ENCODE results near the gene SLC27A6.
"Not testable (repeated sequence)": the region's sequence is repeated elsewhere in the genome, so short reads cannot be mapped to it uniquely, and the experiment has no call there.

SLC27A6 gene

DNA sequence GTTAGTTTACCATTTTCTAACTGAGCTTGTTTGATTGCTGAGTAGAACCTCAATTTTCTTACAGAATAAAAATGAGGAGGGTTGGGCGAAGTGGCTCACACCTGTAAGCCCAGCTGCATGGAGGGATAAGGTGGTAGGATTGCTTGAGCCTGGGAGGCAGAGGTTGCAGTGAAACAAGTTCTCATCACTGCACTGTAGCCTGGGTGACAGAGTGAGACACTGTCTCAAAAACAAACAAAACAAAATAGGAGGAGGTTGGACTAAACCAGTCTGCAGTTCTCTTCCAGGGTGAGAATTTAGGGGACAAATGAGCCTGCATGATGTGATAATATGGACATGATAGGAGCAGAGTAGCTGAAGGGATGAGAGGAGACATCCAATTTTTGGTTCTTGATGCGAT lies 57.3 kb downstream of the SLC27A6 start:
- H3K27ac ChIP-seq = no peak overlapping the region
- TF ChIP-seq CTCF (IDR thresholded peaks at IDR 0.05) (no peak), ZFX (IDR thresholded peaks at IDR 0.05; ENCODE audit: borderline replicate concordance) (no peak)

- no peak overlapping the region; the same call in 1 of the 2 replicates for H3K27ac ChIP-seq
- TF ChIP-seq CTCF (IDR thresholded peaks at IDR 0.05) = no peak
- no peak for TF ChIP-seq ZFX (IDR thresholded peaks at IDR 0.05; ENCODE audit: borderline replicate concordance)
Measured at GRCh38 chr5:129027260-129027659, 62.0 kb downstream of the SLC27A6 start.

DNA sequence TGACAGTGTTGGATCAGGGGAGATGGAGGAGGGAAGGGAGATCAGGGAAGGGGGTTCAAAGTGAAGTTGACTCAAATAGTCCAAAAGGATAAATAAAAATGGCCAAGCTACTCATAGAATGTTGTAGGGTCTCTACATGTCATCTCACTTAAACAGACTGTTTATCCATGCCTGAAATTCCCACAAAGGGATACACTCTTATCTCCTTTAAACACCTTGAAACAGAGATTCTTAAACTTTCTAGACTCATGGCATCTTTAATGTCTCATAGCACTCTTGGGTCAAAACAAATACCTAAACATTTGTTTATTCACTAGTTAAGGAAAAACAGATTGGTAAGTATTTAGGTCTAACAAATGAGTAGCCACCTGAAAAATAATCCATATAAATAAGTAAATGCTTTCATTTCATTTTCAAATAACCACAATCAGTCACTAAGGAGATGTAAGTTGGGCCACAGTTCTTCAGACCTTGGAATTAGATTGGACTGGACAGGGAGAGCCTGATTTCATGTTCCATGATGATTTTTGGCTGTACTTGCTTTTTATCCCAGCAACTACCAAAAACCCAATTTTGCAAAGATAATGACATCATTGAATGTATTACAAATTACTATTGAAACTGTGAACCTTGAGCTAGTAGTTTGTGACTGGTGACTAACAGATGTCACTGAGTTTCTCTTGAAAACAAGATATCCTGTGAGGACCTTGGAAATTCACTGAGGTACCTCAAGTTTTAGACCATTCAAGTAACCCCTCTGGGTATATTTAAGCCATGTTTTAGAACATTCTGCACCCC lies 66.8 kb downstream of the SLC27A6 start:
- no peak for TF ChIP-seq ZFX (IDR thresholded peaks at IDR 0.05; ENCODE audit: borderline replicate concordance)
- TF ChIP-seq CTCF (IDR thresholded peaks at IDR 0.05) = no peak
- H3K27ac ChIP-seq = no peak overlapping the region

- not testable (repeated sequence) for H3K27ac ChIP-seq
Measured at GRCh38 chr5:129036257-129036656, 71.0 kb downstream of the SLC27A6 start.

- H3K27ac ChIP-seq = no peak overlapping the region
- TF ChIP-seq ZFX (IDR thresholded peaks at IDR 0.05; ENCODE audit: borderline replicate concordance) (no peak), CTCF (IDR thresholded peaks at IDR 0.05) (no peak)
Measured at GRCh38 chr5:129041196-129041881, 76.1 kb downstream of the SLC27A6 start.

GRCh38 chr5:129042306-129042705 lies 77.0 kb downstream of the SLC27A6 start:
- no peak for TF ChIP-seq ZFX (IDR thresholded peaks at IDR 0.05; ENCODE audit: borderline replicate concordance)
- TF ChIP-seq CTCF (IDR thresholded peaks at IDR 0.05) = no peak
- no peak overlapping the region for H3K27ac ChIP-seq

DNA sequence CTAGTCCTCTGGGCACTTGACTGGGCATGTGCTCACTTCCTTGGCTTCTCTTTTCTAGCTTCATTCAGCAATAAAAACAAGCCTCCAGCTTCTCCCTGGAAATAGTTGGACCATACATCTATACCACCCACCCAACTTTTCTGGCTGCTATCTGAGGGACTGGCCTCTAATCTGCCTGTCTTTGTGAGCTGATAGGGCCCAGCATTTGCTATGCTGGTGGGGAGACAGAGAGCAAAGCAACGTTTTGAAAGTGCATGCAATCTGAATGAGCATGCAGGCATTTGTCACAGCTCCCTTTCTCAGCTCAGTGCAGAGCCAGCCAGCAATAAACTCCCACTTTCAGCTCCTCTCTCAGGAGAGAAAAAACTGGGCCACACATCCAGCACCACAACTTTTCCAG lies 78.6 kb downstream of the SLC27A6 start:
- TF ChIP-seq CTCF (IDR thresholded peaks at IDR 0.05) (no peak), ZFX (IDR thresholded peaks at IDR 0.05; ENCODE audit: borderline replicate concordance) (no peak)
- H3K27ac ChIP-seq = no peak overlapping the region

Data from 22Rv1 (cell line).